ENCODE data around the gene HACL1.

The HACL1 gene

DNA sequence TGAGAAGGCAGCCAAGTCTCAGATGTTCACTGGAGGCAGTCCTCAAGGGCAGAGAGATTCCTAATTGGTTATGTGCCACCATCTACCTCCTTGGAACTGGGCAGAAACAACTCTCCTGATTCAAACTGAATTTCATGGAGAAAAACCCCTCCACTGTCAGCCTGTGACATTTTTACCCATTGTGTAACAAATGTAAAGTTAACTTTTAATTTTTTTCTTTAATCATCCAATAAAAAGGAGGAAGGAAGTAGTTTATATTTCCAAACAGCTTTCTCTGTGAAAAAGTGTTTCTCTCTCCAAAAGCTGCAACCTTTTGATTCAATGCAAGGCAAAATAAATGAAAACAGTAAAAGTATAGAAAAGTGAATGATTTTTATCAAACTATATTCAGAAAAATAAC lies 79.4 kb downstream of the HACL1 start:
- no peak for DNase-seq

DNA sequence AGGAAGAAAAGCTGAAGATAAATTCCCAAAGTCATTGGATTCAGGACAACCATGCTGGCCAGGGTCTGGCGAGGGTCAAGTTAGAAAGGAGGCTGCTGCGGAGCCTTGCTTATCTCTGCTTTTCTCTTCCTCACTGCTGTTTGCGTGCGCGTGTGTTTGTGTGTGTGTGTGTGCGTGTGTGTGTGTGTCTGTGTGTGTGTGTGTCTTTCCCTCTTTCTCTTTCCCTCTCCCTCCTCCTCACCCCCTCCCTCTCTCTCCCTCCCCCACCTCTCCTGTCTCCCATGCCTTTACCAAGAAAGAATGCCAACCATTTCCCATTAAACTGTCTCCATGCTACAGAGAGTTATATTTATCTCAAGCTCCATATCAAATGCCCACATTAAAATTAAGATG lies 79.8 kb downstream of the HACL1 start, which contains the start of gene COLQ:
Gene COLQ (minus strand): TSS at position 134 of the 393 bp plus-strand sequence. CDS start 81 bp downstream, at position 53.
- no peak for DNase-seq

DNA sequence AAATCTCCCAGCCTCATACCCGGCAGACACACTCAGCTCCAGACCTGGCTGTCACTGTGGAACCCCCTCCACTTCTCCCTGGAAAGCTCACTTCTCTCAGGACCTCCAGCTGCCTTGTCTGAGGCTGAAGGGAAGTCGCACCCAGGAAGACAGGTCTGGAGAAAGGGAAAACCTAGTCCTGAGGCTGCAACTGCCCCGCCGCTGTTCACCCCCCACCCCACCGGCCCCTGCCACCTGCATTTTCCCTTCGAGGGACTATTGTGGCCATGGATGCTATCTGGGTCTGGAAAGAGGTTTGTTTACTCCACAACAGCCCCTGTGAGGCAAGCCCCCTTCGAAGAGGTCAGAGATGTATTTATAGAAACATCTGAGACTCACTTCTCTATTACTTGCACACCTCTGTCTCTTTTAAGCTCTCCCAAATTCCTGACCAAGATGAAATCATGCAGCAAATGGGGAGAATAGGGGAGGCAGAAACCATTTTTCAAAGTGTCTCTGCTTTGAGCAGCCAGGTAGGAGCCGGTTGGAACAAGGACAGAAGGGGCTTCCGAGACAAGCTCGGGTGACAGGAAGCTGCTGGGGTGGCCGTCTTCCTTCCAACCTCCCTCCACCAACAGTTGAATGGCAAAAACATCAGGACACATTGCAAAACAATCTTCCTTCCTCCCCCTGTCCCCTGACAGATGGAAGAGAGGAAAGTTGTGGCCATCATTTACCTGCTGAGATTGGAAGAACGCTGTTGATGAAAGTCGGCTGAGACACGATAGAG lies 80.4 kb downstream of the HACL1 start:
- DNase-seq, result no peak

DNA sequence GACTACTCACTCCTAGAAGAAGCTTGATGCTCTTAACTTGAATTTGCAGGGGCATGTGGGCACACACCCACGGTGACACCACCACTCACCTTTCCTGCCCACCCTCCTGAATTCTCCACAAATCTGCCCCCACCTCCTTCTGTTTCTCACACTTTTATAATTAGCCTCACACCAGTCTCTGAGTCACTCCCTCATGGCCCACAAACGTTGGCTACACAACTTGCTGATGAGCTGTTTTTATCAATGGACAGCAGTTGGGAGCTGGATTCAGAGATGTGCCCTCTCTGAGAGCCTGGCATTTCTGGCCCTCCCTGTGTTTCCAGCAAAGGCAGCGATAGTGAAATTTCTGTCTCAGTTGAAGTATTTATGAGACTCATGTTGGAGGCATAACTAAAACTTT lies 81.2 kb downstream of the HACL1 start:
- DNase-seq, result no peak

DNA sequence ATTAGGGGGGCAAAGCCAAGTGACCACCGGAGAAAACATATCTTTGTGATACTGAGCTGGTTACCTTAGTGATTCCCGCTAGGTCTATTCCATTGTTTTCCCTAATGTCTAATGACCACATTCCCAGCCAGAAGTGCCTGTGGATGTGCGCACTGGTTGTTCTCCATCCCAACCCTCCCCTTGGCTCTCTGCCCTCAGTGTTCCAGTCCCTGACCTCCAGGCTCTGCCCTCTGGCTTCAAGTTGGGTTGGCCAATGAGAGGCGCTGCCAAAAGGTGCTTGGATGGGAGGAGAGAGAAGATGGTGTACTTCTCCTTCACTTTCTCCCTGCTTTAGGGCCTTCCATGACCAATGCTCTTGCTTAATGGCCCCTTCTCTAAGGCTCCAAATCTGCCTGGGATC lies 82.3 kb downstream of the HACL1 start:
- no peak for DNase-seq

DNA sequence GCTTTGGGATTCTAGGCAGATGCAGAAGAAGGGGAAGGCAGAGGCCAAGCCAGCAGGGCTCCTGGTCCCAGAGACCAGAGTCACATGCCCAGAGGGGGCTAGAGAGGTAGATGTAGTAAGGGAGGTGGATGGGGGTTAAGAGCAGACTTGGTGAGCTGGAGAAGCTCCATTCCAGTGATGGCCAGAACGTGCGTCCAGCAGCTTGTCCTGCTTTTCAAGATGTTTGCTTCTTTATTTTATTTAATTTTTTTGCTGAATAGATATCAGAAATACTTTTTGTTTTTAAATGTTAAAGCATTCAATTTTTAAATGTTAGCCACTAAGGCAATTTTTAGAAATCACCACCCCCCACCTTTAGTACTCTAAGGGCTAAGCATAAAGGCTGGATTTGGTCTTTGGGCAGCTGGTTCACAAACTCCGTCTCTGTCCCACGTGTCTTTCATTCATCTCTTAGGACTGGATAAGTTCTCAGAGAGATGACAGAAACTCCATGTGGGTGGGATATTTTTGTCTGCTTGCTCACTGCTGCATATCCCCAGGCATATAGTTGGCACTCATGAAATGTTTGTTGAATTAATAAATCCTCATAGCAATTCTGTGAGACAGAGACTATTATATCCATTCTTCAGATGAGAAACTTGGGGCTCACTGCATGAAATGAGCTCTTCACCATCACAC lies 86.6 kb downstream of the HACL1 start:
- no peak for DNase-seq

DNA sequence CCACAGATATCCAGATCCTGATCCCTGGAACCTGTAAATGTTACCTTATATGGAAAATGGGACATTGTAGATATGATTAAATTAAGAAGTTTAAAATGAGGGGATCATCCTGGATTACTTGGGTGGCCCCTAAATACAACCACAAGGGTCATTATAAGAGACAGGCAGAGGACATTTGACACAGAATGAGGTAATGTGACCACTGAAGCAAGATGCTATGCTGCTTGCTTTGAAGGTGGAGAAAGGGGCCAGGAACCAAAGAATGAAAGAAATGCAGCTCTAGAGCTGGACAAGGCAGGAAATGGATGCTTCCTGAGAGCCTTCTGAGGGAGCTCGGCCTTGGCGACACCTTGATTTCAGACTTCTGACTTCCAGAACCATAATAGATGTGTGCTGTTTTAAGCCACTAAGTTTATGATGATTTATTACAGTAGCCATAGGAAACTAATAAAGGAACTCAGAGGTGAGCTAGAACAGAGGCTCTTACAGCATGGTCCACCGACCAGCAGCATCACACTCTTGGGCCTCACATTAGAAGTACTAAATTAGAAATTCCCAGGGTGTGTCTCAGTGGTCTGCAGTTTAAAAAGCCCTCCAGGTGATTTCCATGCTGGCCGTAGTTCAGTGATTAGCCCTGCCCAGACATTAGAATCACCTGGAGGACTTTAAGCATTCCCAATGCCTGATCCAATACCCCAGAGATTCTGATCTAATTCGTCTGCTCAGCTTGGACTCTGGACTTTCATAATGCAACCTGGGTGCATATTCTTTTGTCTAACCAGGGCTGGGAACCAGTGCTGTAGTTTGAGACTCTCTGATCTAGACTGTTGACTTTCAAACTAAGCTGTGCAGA lies 87.3 kb downstream of the HACL1 start:
- no peak for DNase-seq

DNA sequence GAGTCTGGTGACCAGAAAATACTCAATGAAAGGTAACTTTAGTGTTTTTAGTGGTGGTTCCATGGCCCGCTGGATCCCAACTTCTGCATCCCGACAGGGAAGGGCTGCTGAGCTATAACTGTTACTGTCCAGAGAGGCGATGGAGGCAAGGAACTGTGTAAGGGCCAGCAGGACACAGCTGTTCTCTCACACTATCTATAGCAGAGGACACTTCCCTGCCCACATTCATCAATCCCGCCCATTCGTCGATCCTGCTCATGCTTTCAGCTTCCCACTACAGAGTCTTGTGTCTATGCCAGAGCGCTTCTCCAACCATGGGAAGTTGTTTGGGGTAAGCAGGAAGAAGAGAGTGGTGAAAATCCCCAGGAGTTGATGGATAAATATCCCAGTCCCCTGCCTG lies 88.3 kb downstream of the HACL1 start:
- no peak for DNase-seq

DNA sequence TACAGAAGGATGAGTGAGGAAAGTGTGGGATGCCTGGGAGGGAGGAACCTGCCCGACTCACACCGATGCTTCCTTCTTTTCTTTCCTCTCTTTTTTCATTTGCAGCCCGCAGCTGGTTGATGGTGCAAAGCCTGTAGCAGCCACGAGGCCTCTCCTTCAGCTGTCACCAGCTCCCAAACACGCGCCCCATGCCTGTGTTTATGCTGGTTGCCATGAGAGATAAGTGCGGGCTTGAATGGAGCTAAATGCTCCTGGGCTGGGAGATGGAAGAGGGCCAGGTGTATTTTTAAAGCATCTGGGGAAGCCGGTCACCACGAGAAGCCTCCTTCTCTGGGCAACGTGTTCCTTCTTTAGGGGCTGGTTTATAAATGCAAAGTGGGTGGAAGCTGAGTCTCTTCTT lies 89.2 kb downstream of the HACL1 start:
- DNase-seq, result no peak

DNA sequence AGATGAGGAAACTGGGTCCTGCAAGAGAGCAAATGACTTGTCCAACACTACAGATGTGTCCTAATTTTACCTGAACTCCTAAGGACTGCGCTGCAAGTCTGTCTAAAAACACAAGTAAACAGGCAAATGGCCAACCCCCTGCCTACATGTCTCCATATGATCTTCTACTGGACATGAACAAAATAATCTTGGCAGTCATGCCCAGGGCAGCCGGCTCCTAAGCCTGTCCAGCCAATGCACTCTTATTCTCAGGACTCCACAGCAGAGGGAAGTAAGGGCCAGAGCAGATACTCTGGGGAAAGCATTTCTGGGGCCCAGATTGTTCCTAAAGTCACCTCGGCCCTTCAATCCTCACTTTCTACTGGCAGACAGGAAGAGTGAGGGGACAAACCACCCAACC lies 90.2 kb downstream of the HACL1 start:
- no peak for DNase-seq
